ENCODE data around the gene SRSF2. TPM values are rescaled to one million over a fixed set of nuclear protein-coding genes. Genes with fewer than 3 reads are reported as not detected.

SRSF2 gene
- polyA plus RNA-seq, 1 donor, result 258 TPM

Other genes starting within 250 kb of the SRSF2 start
- 35.2 TPM for gene RHBDF2, start 235.9 kb downstream of the SRSF2 start, polyA plus RNA-seq
- gene CYGB, start 199.6 kb downstream of the SRSF2 start, polyA plus RNA-seq, result 14.1 TPM
- gene PRCD, start 197.3 kb downstream of the SRSF2 start, polyA plus RNA-seq, result 4.7 TPM
- gene ST6GALNAC2, start 151.5 kb downstream of the SRSF2 start, polyA plus RNA-seq, result 3.9 TPM
- gene ST6GALNAC1, start 93.6 kb downstream of the SRSF2 start, polyA plus RNA-seq, result 141 TPM
- gene MXRA7, start 26.4 kb downstream of the SRSF2 start, polyA plus RNA-seq, result 55.5 TPM
- 32.7 TPM for gene JMJD6, start 10.7 kb downstream of the SRSF2 start, polyA plus RNA-seq
- 38.8 TPM for gene METTL23, start 10.5 kb downstream of the SRSF2 start, polyA plus RNA-seq
- 28.8 TPM for gene MFSD11, start 788 bp upstream of the SRSF2 start, polyA plus RNA-seq
- 1.4 TPM for gene MGAT5B, start 131.1 kb upstream of the SRSF2 start, polyA plus RNA-seq

Data from large intestine (tissue), 1 donor.